Measurements from ENCODE around the gene PRSS1. TPM values are rescaled to one million over a fixed set of nuclear protein-coding genes. Genes with fewer than 3 reads are reported as not detected.

PRSS1 gene
- total and polyA plus RNA-seq, 2 of the 8 experiments (the other 6 are each of a cell fraction or from before 2014, with no cell fraction given): 0.09 TPM; not detected in 1

- TF ChIP-seq CHD7 (IDR thresholded peaks at IDR 0.05; ENCODE audit: insufficient replicate concordance, low read length): no peak
- TF ChIP-seq ASH2L (IDR thresholded peaks at IDR 0.05; ENCODE audit: low read length): no peak
- TF ChIP-seq SP2 (IDR thresholded peaks at IDR 0.05; ENCODE audit: low read length): no peak
- TF ChIP-seq KDM4A (IDR thresholded peaks at IDR 0.05; ENCODE audit: low read depth, low read length, severe bottlenecking): no peak
- no peak for TF ChIP-seq BRCA1 (IDR thresholded peaks at IDR 0.05; ENCODE audit: low read depth, low read length)
- no peak for TF ChIP-seq EGR1 (IDR thresholded peaks at IDR 0.05; ENCODE audit: borderline replicate concordance, low read depth, low read length)
Observed at GRCh38 chr7:142799437-142799835, 50.2 kb downstream of the PRSS1 start (continued).

Data from H1 (cell line).